Upper lobe of left lung (tissue), 6 donors: ENCODE data around the gene ORC4. TPM values are rescaled to one million over a fixed set of nuclear protein-coding genes. Genes with fewer than 3 reads are reported as not detected.

Experiments used
- ATAC-seq, 2 donors: fragments of 200-7000 bp; cut with Tn5 transposase; one replicate each; pipeline ENCODE4 v1.9.1; 2022; ENCODE audit warnings: mild to moderate bottlenecking in 2 of 2, moderate library complexity in 2 of 2; ENCODE audit not compliant: low FRiP score in 2 of 2
- DNase-seq, 2 donors: peaks; one replicate each; pipeline ENCODE4 v3.0.0-alpha.2; 2019 to 2020
- H3K27ac ChIP-seq, 4 donors: fragments of 200-600 bp; sonication (generic); one replicate each; pipeline ENCODE4 v1.5.1; 2016 to 2019
- H3K27me3 ChIP-seq, 4 donors: fragments of 200-600 bp; sonication (generic); one replicate each; pipeline ENCODE4 v1.5.1; 2017 to 2019
- H3K36me3 ChIP-seq, 4 donors: fragments of 200-600 bp; sonication (generic); one replicate each; pipeline ENCODE4 v1.5.1; 2016 to 2019
- H3K4me1 ChIP-seq, 4 donors: fragments of 200-600 bp; sonication (generic); one replicate each; pipeline ENCODE4 v1.5.1; 2018 to 2019
- H3K4me3 ChIP-seq, 4 donors: fragments of 200-600 bp; sonication (generic); one replicate each; pipeline ENCODE4 v1.5.1; 2017 to 2019; ENCODE audit warnings: mild to moderate bottlenecking in 2 of 4, moderate library complexity in 1 of 4
- H3K9me3 ChIP-seq, 4 donors: fragments of 200-600 bp; sonication (generic); one replicate each; pipeline ENCODE4 v1.5.1; 2018 to 2019
- EP300 ChIP-seq, 4 donors: sonication (generic); formaldehyde crosslinking; IDR thresholded peaks; one replicate each; pipeline ENCODE4 v1.5.1; 2017; ENCODE audit warnings: antibody characterized with exemption in 4 of 4, control low read depth in 2 of 4
- POLR2A ChIP-seq, 4 donors: fragments of 450-650 bp; IDR thresholded peaks; one replicate each; pipeline ENCODE4 v1.5.1; 2016 to 2017; ENCODE audit warnings: antibody characterized with exemption in 4 of 4, mild to moderate bottlenecking in 2 of 4
- POLR2AphosphoS5 ChIP-seq, 2 donors: sonication (generic); formaldehyde crosslinking; IDR thresholded peaks; one replicate each; pipeline ENCODE4 v1.5.1; 2017; ENCODE audit warnings: antibody characterized with exemption in 2 of 2
- WGBS, 2 donors: methylation state at CpG; one replicate each; pipeline ENCODE4 v1.1.5; 2017 to 2018; 5-methylcytosine and 5-hydroxymethylcytosine counted together
- total RNA-seq, 6 donors: library from RNA; depleted of rRNA in 4 of 6; stranded (reverse); fragments of >200 nt in 4 of 6; gene quantifications; one replicate each; pipeline versions ENCODE4 v1.1.0 to v1.2.1, GENCODE V29; 2016 to 2021
- TF ChIP-seq, protein P1 (sequence below), 6 experiments: fragments of 450-650 bp in 4 of 6; fragments of 200-600 bp in 2 of 6; sonication (generic) in 2 of 6; IDR thresholded peaks; one replicate each; pipeline ENCODE4 v1.5.1; 2016 to 2019; ENCODE audit warnings: antibody characterized with exemption in 6 of 6
- donor health status: DM: no; HTN: no; CAD: no; lungs with moderate emphysema.
- donor health status: DM: no; HTN: yes; CAD: no; lungs with severe emphysema.

The ORC4 gene
- total RNA-seq, 6 donors from 2014 or later, result 21.9 to 48.5 (median 27.9) TPM

DNA sequence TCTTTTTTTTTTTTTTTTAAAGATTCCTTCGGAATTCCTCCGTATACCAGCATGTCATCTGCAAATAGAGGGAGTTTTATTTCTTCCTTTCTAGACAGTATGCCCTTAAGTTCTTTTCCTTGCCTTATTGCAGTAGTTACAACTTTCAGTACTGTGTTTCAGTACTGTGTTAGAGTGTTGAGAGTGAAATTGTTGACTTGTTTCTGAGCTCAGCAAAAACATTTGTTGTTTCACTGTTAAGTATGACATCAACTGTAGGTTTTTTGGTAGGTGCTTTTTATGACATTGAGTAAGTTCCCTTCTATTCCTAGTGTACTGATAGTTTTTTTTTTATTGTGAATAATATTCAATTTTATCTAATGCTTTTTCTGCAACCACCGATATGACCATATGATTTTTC, 131.9 kb downstream of the ORC4 start:
- WGBS, 2 donors, result 60 to 65% methylated on average over 3 of the region's 3 CpGs
- DNase-seq, result no peak
- Histone ChIP-seq H3K9me3 (no peaks in the 10 kb centered on the region), H3K4me1 (peaks cover 0 to 11% (median 2%) of the 10 kb centered on the region in 4 donors), H3K4me3 (no peak overlapping the region), H3K27me3 (no peaks in the 10 kb centered on the region), H3K27ac (no peak overlapping the region), H3K36me3 (no peaks in the 10 kb centered on the region)
- ATAC-seq, result no peak
- TF ChIP-seq POLR2AphosphoS5 (IDR thresholded peaks at IDR 0.05), result no peak
- no peak for TF ChIP-seq EP300 (IDR thresholded peaks at IDR 0.05)
- no peak for TF ChIP-seq POLR2A (IDR thresholded peaks at IDR 0.05)
- TF ChIP-seq, protein P1, sequence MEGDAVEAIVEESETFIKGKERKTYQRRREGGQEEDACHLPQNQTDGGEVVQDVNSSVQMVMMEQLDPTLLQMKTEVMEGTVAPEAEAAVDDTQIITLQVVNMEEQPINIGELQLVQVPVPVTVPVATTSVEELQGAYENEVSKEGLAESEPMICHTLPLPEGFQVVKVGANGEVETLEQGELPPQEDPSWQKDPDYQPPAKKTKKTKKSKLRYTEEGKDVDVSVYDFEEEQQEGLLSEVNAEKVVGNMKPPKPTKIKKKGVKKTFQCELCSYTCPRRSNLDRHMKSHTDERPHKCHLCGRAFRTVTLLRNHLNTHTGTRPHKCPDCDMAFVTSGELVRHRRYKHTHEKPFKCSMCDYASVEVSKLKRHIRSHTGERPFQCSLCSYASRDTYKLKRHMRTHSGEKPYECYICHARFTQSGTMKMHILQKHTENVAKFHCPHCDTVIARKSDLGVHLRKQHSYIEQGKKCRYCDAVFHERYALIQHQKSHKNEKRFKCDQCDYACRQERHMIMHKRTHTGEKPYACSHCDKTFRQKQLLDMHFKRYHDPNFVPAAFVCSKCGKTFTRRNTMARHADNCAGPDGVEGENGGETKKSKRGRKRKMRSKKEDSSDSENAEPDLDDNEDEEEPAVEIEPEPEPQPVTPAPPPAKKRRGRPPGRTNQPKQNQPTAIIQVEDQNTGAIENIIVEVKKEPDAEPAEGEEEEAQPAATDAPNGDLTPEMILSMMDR (IDR thresholded peaks at IDR 0.05), result no peak

DNA sequence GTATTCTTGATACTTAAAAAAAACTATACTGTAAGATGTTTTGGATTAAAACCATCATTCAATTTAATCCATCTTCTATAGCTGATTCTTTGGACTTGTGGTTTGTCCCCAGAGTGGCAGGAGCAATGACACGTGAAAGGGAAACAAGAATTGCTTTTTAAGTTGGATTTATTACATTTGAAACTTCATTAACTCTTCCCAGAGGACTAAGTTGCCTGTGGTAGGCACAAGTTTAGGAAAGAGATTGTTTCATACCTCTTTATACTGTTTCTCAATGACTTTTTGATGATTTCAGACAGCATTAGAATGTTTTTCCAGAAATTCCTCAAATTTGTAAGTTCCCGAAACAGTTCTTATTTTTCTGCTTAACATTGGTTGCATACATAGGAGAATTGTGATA, 134.4 kb downstream of the ORC4 start:
- TF ChIP-seq EP300 (IDR thresholded peaks at IDR 0.05), result no peak
- no peak for TF ChIP-seq POLR2A (IDR thresholded peaks at IDR 0.05)
- TF ChIP-seq, protein P1 (IDR thresholded peaks at IDR 0.05), result no peak
- no peak for ATAC-seq
- Histone ChIP-seq H3K4me1 (peaks cover 0 to 11% (median 2%) of the 10 kb centered on the region in 4 donors), H3K4me3 (no peak overlapping the region), H3K9me3 (no peaks in the 10 kb centered on the region), H3K27me3 (no peaks in the 10 kb centered on the region), H3K27ac (no peak overlapping the region), H3K36me3 (no peaks in the 10 kb centered on the region)
- DNase-seq, result no peak
- WGBS, 2 donors, result 91 to 92% methylated on average over 2 of the region's 2 CpGs

GRCh38 chr2:147884830-147885229, 135.7 kb downstream of the ORC4 start:
- no peak overlapping the region for H3K27ac ChIP-seq
- peaks cover 0 to 11% (median 2%) of the 10 kb centered on the region in 4 donors for H3K4me1 ChIP-seq
- DNase-seq (no peak), ATAC-seq (no peak)
- no peaks in the 10 kb centered on the region for H3K27me3 ChIP-seq
- no peaks in the 10 kb centered on the region for H3K36me3 ChIP-seq
- TF ChIP-seq EP300 (IDR thresholded peaks at IDR 0.05), result no peak
- TF ChIP-seq POLR2AphosphoS5 (IDR thresholded peaks at IDR 0.05), result no peak
- no peak for TF ChIP-seq POLR2A (IDR thresholded peaks at IDR 0.05)
- TF ChIP-seq, protein P1 (IDR thresholded peaks at IDR 0.05), result no peak
- no peaks in the 10 kb centered on the region for H3K9me3 ChIP-seq
- H3K4me3 ChIP-seq, result no peak overlapping the region

GRCh38 chr2:147882631-147883030, 137.9 kb downstream of the ORC4 start:
- Histone ChIP-seq H3K36me3 (no peaks in the 10 kb centered on the region), H3K4me1 (peaks cover 0 to 11% (median 2%) of the 10 kb centered on the region in 4 donors), H3K27ac (no peak overlapping the region), H3K4me3 (no peak overlapping the region), H3K27me3 (no peaks in the 10 kb centered on the region), H3K9me3 (no peaks in the 10 kb centered on the region)
- TF ChIP-seq EP300 (IDR thresholded peaks at IDR 0.05), result no peak
- TF ChIP-seq, protein P1 (IDR thresholded peaks at IDR 0.05), result no peak
- no peak for TF ChIP-seq POLR2A (IDR thresholded peaks at IDR 0.05)
- no peak for TF ChIP-seq POLR2AphosphoS5 (IDR thresholded peaks at IDR 0.05)
- DNase-seq (no peak), ATAC-seq (no peak)

Other genes with a start within 250 kb of the ORC4 start
- gene ACVR2A, start 175.7 kb downstream of the ORC4 start, total RNA-seq, result 10 to 100 TPM in 5 of 6 donors, 1 to 10 TPM in 1; 5.5 to 34.5 (median 11.0) TPM
- gene MBD5, start 354 bp upstream of the ORC4 start, total RNA-seq, result 10 to 100 TPM; 22.6 to 99.5 (median 27.5) TPM